Keratinocyte (primary cell): ENCODE results near the gene MSRB2.

Source experiments
- CTCF ChIP-seq, 3 experiments: IDR thresholded peaks in 1 of 3; conservative IDR thresholded peaks in 1 of 3; optimal IDR thresholded peaks in 1 of 3; 2 replicates in 2 of 3; 3 replicates in 1 of 3; pipeline versions ENCODE3 to v1.5.1; 2011; ENCODE audit warnings: low read length in 3 of 3, mild to moderate bottlenecking in 3 of 3, moderate library complexity in 2 of 3, control low read depth in 1 of 3, inconsistent platforms in 1 of 3; ENCODE audit not compliant: insufficient read depth in 2 of 3; ENCODE audit errors: extremely low read depth in 1 of 3
- EZH2 ChIP-seq: IDR thresholded peaks from one replicate; pipeline ENCODE4 v1.6.1; 2012; ENCODE audit warnings: inconsistent platforms, mild to moderate bottlenecking, low read length, moderate library complexity

GRCh38 chr10:23067939-23068775 lies 27.2 kb upstream of the MSRB2 start:
- TF ChIP-seq CTCF (optimal IDR thresholded peaks at IDR 0.05 in 1 of 3, IDR thresholded peaks at IDR 0.05 in 1 of 3, conservative IDR thresholded peaks at IDR 0.05 in 1 of 3; ENCODE audit: extremely low read depth in 1 of 3, insufficient read depth in 2 of 3, low read length in 3 of 3), result peak; percentile 67 to 84 (median 80)
- no peak for TF ChIP-seq EZH2
